ENCODE data around the gene KRTAP17-1. TPM values are rescaled to one million over a fixed set of nuclear protein-coding genes. Genes with fewer than 3 reads are reported as not detected.

The KRTAP17-1 gene
- total and polyA plus RNA-seq, 4 donors, result not detected

- WGBS, 2 donors, result 87 to 90% methylated on average over 12 of the region's 12 CpGs
- H3K4me3 ChIP-seq, result no peak overlapping the region
- no peaks in the 10 kb centered on the region for H3K36me3 ChIP-seq (ENCODE audit: control insufficient read depth in 4 of 4, insufficient read depth in 4 of 4, low read length in 4 of 4)
- H3K27me3 ChIP-seq (ENCODE audit: control insufficient read depth in 3 of 3, insufficient read depth in 3 of 3, low read length in 2 of 3), result no peaks in the 10 kb centered on the region
- TF ChIP-seq CTCF (IDR thresholded peaks at IDR 0.05; ENCODE audit: control extremely low read depth, extremely low read depth), result no peak
- ATAC-seq (ENCODE audit: insufficient read depth, low FRiP score), result no peak
- H3K9me3 ChIP-seq (ENCODE audit: control insufficient read depth in 4 of 4, insufficient read depth in 3 of 4, low read length in 3 of 4), result peaks cover 0 to 6% (median 0%) of the 10 kb centered on the region in 4 donors
- H3K9ac ChIP-seq (ENCODE audit: insufficient read depth in 1 of 2, low read length in 2 of 2), result no peak overlapping the region
- H3K4me1 ChIP-seq (ENCODE audit: control insufficient read depth in 5 of 5, insufficient read depth in 5 of 5, low read length in 5 of 5), result peaks cover 0 to 6% (median 0%) of the 10 kb centered on the region in 5 donors
- no peak for DNase-seq
- no peak overlapping the region for H3K27ac ChIP-seq (ENCODE audit: low read depth in 1 of 2, low read length in 1 of 2)
Observed at GRCh38 chr17:41304091-41304490, 11.4 kb downstream of the KRTAP17-1 start.

GRCh38 chr17:41302981-41303380, 12.5 kb downstream of the KRTAP17-1 start:
- H3K36me3 ChIP-seq (ENCODE audit: control insufficient read depth in 4 of 4, insufficient read depth in 4 of 4, low read length in 4 of 4), result no peaks in the 10 kb centered on the region
- TF ChIP-seq CTCF (IDR thresholded peaks at IDR 0.05; ENCODE audit: control extremely low read depth, extremely low read depth), result no peak
- no peak for ATAC-seq (ENCODE audit: insufficient read depth, low FRiP score)
- no peak overlapping the region for H3K27ac ChIP-seq (ENCODE audit: low read depth in 1 of 2, low read length in 1 of 2)
- H3K4me1 ChIP-seq (ENCODE audit: control insufficient read depth in 5 of 5, insufficient read depth in 5 of 5, low read length in 5 of 5), result no peaks in the 10 kb centered on the region
- WGBS, 2 donors, result 85 to 95% methylated on average over 4 of the region's 4 CpGs
- no peaks in the 10 kb centered on the region for H3K27me3 ChIP-seq (ENCODE audit: control insufficient read depth in 3 of 3, insufficient read depth in 3 of 3, low read length in 2 of 3)
- H3K4me3 ChIP-seq, result no peak overlapping the region
- peaks cover 0 to 6% (median 0%) of the 10 kb centered on the region in 4 donors for H3K9me3 ChIP-seq (ENCODE audit: control insufficient read depth in 4 of 4, insufficient read depth in 3 of 4, low read length in 3 of 4)
- DNase-seq, result no peak
- no peak overlapping the region for H3K9ac ChIP-seq (ENCODE audit: insufficient read depth in 1 of 2, low read length in 2 of 2)

GRCh38 chr17:41301916-41302901, 13.3 kb downstream of the KRTAP17-1 start, which contains the start of gene KRTAP29-1:
Gene KRTAP29-1, minus strand, starts transcription at chr17:41302851. Its CDS starts 0 bp downstream, at chr17:41302851.
- no peak within 1 kb of the TSS for H3K27ac ChIP-seq (ENCODE audit: low read depth in 1 of 2, low read length in 1 of 2)
- H3K4me1 ChIP-seq (ENCODE audit: control insufficient read depth in 5 of 5, insufficient read depth in 5 of 5, low read length in 5 of 5), result no peaks in the 10 kb centered on the region
- H3K27me3 ChIP-seq (ENCODE audit: control insufficient read depth in 3 of 3, insufficient read depth in 3 of 3, low read length in 2 of 3), result no peaks in the 10 kb centered on the region
- H3K4me3 ChIP-seq, result no peak within 1 kb of the TSS
- TF ChIP-seq CTCF (IDR thresholded peaks at IDR 0.05; ENCODE audit: control extremely low read depth, extremely low read depth), result no peak
- no peak for ATAC-seq (ENCODE audit: insufficient read depth, low FRiP score)
- peaks cover 0 to 6% (median 0%) of the 10 kb centered on the region in 4 donors for H3K9me3 ChIP-seq (ENCODE audit: control insufficient read depth in 4 of 4, insufficient read depth in 3 of 4, low read length in 3 of 4)
- no peak for DNase-seq
- 55 to 60% methylated on average over 11 of the region's 11 CpGs for WGBS, 2 donors
- H3K9ac ChIP-seq (ENCODE audit: insufficient read depth in 1 of 2, low read length in 2 of 2), result no peak within 1 kb of the TSS
- H3K36me3 ChIP-seq (ENCODE audit: control insufficient read depth in 4 of 4, insufficient read depth in 4 of 4, low read length in 4 of 4), result no peaks in the 10 kb centered on the region

Data from lung (tissue), 12 donors.